ENCODE data around the gene LDLRAD4.

DNA sequence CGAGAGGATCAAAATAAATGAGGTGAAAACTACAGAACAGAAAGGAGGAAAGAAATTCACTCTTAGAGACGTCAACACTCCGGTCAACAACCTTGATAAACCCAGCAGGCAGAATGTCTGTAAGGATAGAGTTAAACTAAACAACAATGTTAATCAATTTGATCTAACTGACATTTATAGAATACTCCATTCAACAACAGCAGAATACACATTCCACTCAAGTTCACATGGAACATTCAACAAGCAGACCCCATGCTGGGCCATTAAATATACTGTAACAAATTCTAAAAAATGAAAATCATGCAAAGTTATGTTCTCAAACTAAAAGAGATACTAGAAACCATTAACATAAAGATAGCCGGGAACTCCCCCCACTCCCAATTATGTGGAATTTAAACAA, 466.0 kb downstream of the LDLRAD4 start:
- TF ChIP-seq POLR2A (IDR thresholded peaks at IDR 0.05) = no peak
- TF ChIP-seq, protein P1, sequence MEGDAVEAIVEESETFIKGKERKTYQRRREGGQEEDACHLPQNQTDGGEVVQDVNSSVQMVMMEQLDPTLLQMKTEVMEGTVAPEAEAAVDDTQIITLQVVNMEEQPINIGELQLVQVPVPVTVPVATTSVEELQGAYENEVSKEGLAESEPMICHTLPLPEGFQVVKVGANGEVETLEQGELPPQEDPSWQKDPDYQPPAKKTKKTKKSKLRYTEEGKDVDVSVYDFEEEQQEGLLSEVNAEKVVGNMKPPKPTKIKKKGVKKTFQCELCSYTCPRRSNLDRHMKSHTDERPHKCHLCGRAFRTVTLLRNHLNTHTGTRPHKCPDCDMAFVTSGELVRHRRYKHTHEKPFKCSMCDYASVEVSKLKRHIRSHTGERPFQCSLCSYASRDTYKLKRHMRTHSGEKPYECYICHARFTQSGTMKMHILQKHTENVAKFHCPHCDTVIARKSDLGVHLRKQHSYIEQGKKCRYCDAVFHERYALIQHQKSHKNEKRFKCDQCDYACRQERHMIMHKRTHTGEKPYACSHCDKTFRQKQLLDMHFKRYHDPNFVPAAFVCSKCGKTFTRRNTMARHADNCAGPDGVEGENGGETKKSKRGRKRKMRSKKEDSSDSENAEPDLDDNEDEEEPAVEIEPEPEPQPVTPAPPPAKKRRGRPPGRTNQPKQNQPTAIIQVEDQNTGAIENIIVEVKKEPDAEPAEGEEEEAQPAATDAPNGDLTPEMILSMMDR (IDR thresholded peaks at IDR 0.05) = no peak

Data from stomach (tissue), 4 donors.